Testis (tissue), 3 donors: Measurements from ENCODE around the gene LIN28A. TPM values are rescaled to one million over a fixed set of nuclear protein-coding genes. Genes with fewer than 3 reads are reported as not detected.

ENCODE experiments used
- DNase-seq: peaks from one replicate; pipeline ENCODE4 v3.0.0-alpha.2; 2019
- H3K27ac ChIP-seq, 2 donors: fragments of 200-600 bp; sonication (generic); one replicate each; pipeline ENCODE4 v1.5.1; 2019
- H3K27me3 ChIP-seq: fragments of 200-600 bp; sonication (generic); one replicate; pipeline ENCODE4 v1.5.1; 2019
- H3K36me3 ChIP-seq: fragments of 200-600 bp; sonication (generic); one replicate; pipeline ENCODE4 v1.5.1; 2017; ENCODE audit warnings: low read depth; ENCODE audit errors: missing control alignments
- H3K4me1 ChIP-seq: fragments of 200-600 bp; sonication (generic); one replicate; pipeline ENCODE4 v1.5.1; 2019
- H3K4me3 ChIP-seq, 2 donors: fragments of 200-600 bp; sonication (generic); one replicate each; pipeline ENCODE4 v1.5.1; 2017 to 2019
- H3K9me3 ChIP-seq: fragments of 200-600 bp; sonication (generic); one replicate; pipeline ENCODE4 v1.5.1; 2017
- POLR2A ChIP-seq: fragments of 450-650 bp; IDR thresholded peaks from one replicate; pipeline ENCODE4 v1.6.1; 2017; ENCODE audit warnings: antibody characterized with exemption, mild to moderate bottlenecking, moderate library complexity
- WGBS, 2 donors: methylation state at CpG; one replicate each; pipeline ENCODE4 v1.1.5; 2018; 5-methylcytosine and 5-hydroxymethylcytosine counted together
- intact Hi-C: fragments of 100-400 bp; cut with DNase I; formaldehyde crosslinking; loops from one replicate; pipeline ENCODE4 v1.15.1; 2023; ENCODE audit warnings: low total_unique reads
- polyA plus RNA-seq: library from polyadenylated mRNA; stranded (reverse); fragments of 350-450 nt; fragmentation: Illumina TruSeq; extraction: RNeasy Lipid Tissue Mini Kit (QIAGEN cat#74804); gene quantifications from one replicate; pipeline ENCODE4 v1.2.3, GENCODE V29; 2014; ENCODE audit warnings: low read depth, low replicate concordance; ENCODE audit not compliant: insufficient read depth
- total RNA-seq, 2 donors: library from RNA; depleted of rRNA; stranded (reverse); fragments of >200 nt; gene quantifications; one replicate each; pipeline ENCODE4 v1.2.3, GENCODE V29; 2016
- TF ChIP-seq, protein P1 (sequence below), 3 experiments: fragments of 450-650 bp in 2 of 3; fragments of 200-600 bp in 1 of 3; sonication (generic) in 1 of 3; IDR thresholded peaks; one replicate each; pipeline ENCODE4 v1.5.1; 2016 to 2019; ENCODE audit warnings: antibody characterized with exemption in 3 of 3, mild to moderate bottlenecking in 2 of 3, moderate library complexity in 1 of 3

LIN28A gene
- total and polyA plus RNA-seq, 3 donors from 2014 or later = 1.5 to 3.9 (median 3.6) TPM

- H3K4me3 ChIP-seq = no peak overlapping the region
- no peaks in the 10 kb centered on the region for H3K36me3 ChIP-seq
- DNase-seq = no peak
- no peaks in the 10 kb centered on the region for H3K4me1 ChIP-seq
- no peak overlapping the region for H3K27ac ChIP-seq
- TF ChIP-seq POLR2A = no peak
- TF ChIP-seq, protein P1, sequence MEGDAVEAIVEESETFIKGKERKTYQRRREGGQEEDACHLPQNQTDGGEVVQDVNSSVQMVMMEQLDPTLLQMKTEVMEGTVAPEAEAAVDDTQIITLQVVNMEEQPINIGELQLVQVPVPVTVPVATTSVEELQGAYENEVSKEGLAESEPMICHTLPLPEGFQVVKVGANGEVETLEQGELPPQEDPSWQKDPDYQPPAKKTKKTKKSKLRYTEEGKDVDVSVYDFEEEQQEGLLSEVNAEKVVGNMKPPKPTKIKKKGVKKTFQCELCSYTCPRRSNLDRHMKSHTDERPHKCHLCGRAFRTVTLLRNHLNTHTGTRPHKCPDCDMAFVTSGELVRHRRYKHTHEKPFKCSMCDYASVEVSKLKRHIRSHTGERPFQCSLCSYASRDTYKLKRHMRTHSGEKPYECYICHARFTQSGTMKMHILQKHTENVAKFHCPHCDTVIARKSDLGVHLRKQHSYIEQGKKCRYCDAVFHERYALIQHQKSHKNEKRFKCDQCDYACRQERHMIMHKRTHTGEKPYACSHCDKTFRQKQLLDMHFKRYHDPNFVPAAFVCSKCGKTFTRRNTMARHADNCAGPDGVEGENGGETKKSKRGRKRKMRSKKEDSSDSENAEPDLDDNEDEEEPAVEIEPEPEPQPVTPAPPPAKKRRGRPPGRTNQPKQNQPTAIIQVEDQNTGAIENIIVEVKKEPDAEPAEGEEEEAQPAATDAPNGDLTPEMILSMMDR (IDR thresholded peaks at IDR 0.05) = no peak
- H3K9me3 ChIP-seq = no peaks in the 10 kb centered on the region
- 54 to 56% methylated on average over 9 of the region's 9 CpGs for WGBS, 2 donors
- intact Hi-C loops = no loop called here
- no peaks in the 10 kb centered on the region for H3K27me3 ChIP-seq
Observed at GRCh38 chr1:26364956-26365355, 45.7 kb upstream of the LIN28A start.

DNA sequence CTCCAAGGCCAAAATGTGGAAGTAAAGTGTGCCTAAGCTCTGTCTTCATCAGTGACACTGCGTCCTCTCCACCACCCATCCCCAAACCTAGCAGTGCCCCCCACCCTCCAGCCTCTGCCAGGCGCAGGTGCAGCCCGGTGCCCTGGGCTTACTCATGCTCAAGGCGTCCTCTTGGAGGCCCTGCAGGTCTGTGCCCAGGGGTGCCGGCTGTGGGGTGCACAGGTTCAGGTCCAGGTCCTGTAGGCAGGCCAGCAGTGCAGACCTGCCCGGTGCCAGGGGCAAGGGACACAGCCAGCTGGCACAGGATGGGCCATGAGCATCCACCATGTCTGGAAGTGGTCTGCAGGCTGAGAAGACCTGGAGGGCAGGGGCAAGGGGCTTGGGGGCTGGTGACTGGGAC is 43.2 kb upstream of the LIN28A start:
- Histone ChIP-seq H3K36me3 (no peaks in the 10 kb centered on the region), H3K27me3 (no peaks in the 10 kb centered on the region), H3K9me3 (no peaks in the 10 kb centered on the region), H3K4me3 (no peak overlapping the region), H3K4me1 (no peaks in the 10 kb centered on the region), H3K27ac (no peak overlapping the region)
- WGBS, 2 donors = 84 to 92% methylated on average over 3 to 6 of the region's 6 CpGs
- no peak for DNase-seq
- TF ChIP-seq, protein P1 (IDR thresholded peaks at IDR 0.05) = no peak
- no peak for TF ChIP-seq POLR2A
- intact Hi-C loops = no loop called here

GRCh38 chr1:26368006-26368405 is 42.6 kb upstream of the LIN28A start:
- WGBS, 2 donors = 63 to 79% methylated on average over 4 of the region's 4 CpGs
- H3K9me3 ChIP-seq = no peaks in the 10 kb centered on the region
- intact Hi-C loops = no loop called here
- no peak for TF ChIP-seq POLR2A
- TF ChIP-seq, protein P1 (IDR thresholded peaks at IDR 0.05) = no peak
- H3K36me3 ChIP-seq = no peaks in the 10 kb centered on the region
- no peaks in the 10 kb centered on the region for H3K27me3 ChIP-seq
- DNase-seq = no peak
- H3K4me1 ChIP-seq = no peaks in the 10 kb centered on the region
- H3K4me3 ChIP-seq = no peak overlapping the region
- H3K27ac ChIP-seq = no peak overlapping the region

- Histone ChIP-seq H3K27me3 (no peaks in the 10 kb centered on the region), H3K4me1 (no peaks in the 10 kb centered on the region), H3K36me3 (no peaks in the 10 kb centered on the region), H3K27ac (no peak overlapping the region), H3K4me3 (no peak overlapping the region), H3K9me3 (no peaks in the 10 kb centered on the region)
- no peak for TF ChIP-seq POLR2A
- TF ChIP-seq, protein P1 (IDR thresholded peaks at IDR 0.05) = no peak
- WGBS, 2 donors = 92 to 94% methylated on average over 3 of the region's 3 CpGs
- no peak for DNase-seq
- intact Hi-C loops = no loop called here
Observed at GRCh38 chr1:26368486-26368885, 42.1 kb upstream of the LIN28A start.

DNA sequence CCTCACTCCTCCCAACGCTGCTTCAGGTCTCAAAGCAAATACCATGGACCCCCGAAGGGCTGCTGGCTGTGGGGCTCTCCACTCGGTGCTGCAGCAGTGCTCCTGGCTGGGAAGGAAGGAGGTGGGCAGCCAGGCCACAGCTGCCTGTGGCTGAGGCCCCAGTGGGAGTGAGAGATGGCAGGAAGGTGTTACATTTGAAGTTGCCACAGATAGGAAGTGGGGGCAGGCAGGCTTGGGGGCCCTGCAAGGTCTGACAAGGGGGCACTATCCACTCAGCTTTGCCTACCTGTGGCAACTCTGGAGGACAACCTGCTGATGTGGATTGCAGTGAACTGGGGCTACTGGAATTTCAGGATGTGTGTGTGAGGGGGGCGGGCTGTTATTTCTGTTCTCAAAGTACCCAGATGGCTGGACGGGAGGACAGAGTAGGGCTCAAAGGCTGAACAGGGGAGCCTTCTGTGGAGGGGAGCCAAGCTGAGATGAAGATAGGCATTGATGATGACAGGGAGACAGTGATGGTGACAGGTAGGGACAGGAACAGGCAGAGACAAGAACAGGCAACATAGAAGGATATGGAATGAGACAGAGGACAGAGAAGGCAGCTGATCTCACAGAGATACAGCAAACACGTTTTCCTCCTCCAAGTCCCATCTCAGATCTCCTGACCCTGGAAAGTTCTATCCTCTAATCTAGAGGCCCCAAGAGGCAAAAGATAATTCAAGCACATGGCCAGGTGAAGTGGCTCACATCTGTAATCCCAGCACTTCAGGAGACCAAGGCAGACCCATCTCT is 39.8 kb upstream of the LIN28A start:
- WGBS, 2 donors = 67 to 70% methylated on average over 6 of the region's 6 CpGs
- Histone ChIP-seq H3K36me3 (no peaks in the 10 kb centered on the region), H3K4me3 (no peak overlapping the region), H3K27me3 (no peaks in the 10 kb centered on the region), H3K4me1 (no peaks in the 10 kb centered on the region), H3K27ac (no peak overlapping the region), H3K9me3 (no peaks in the 10 kb centered on the region)
- DNase-seq = no peak
- intact Hi-C loops = no loop called here
- TF ChIP-seq, protein P1 (IDR thresholded peaks at IDR 0.05) = no peak
- TF ChIP-seq POLR2A = no peak
